Osteocyte (in vitro differentiated cells): Measurements from ENCODE around the gene NPPB. TPM values are rescaled to one million over a fixed set of nuclear protein-coding genes. Genes with fewer than 3 reads are reported as not detected.
"Not testable (repeated sequence)": the region's sequence is repeated elsewhere in the genome, so short reads cannot be mapped to it uniquely, and the experiment has no call there.

Source experiments
- DNase-seq: peaks from one replicate; pipeline ENCODE4 v3.0.0; 2021; ENCODE audit warnings: mixed read lengths; ENCODE audit not compliant: unreplicated experiment; ENCODE audit errors: extremely low spot score
- H3K27ac Mint-ChIP-seq: one replicate; pipeline ENCODE4 v1.8.0; 2021; ENCODE audit warnings: mild to moderate bottlenecking, mixed read lengths; ENCODE audit not compliant: unreplicated experiment
- H3K27me3 Mint-ChIP-seq: one replicate; pipeline ENCODE4 v1.8.0; 2021; ENCODE audit warnings: mixed read lengths; ENCODE audit not compliant: unreplicated experiment
- H3K36me3 Mint-ChIP-seq: one replicate; pipeline ENCODE4 v1.8.0; 2021; ENCODE audit warnings: mixed read lengths; ENCODE audit not compliant: unreplicated experiment
- H3K4me1 Mint-ChIP-seq: one replicate; pipeline ENCODE4 v1.8.0; 2021; ENCODE audit warnings: mixed read lengths; ENCODE audit not compliant: unreplicated experiment
- H3K4me3 Mint-ChIP-seq: one replicate; pipeline ENCODE4 v1.8.0; 2021; ENCODE audit warnings: mild to moderate bottlenecking, moderate library complexity, mixed read lengths; ENCODE audit not compliant: unreplicated experiment
- H3K9me3 Mint-ChIP-seq: one replicate; pipeline ENCODE4 v1.8.0; 2021; ENCODE audit warnings: mixed read lengths; ENCODE audit not compliant: unreplicated experiment
- total RNA-seq: library from RNA; stranded (reverse); gene quantifications from 2 replicates; pipeline ENCODE4 v1.2.1, GENCODE V29; 2021
- TF ChIP-seq, protein P1 (sequence below): fragments of 200-600 bp; sonication (generic); IDR thresholded peaks from 2 replicates; pipeline ENCODE4 v1.5.0; 2021; ENCODE audit warnings: antibody characterized with exemption, mild to moderate bottlenecking, moderate library complexity

NPPB gene
- total RNA-seq, 1 donor from 2014 or later = not detected

DNA sequence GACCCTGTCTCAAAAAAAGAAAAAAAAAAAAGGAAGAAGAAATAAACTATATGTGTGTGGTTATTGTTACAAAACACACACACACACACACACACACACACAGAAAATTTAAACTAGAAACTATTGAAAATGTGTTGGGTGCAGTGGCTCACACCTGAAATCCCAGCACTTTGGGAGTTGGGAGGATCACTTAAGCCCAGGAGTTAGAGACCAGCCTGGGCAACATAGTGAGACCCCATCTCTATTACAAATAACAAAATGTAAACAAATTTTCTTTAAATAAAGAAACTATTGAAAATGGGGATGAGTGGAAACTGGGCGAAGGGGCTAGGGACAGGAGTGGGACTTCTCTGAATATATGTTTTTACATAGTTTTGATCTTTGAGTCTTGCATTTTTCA is 44.5 kb upstream of the NPPB start:
- H3K36me3 Mint-ChIP-seq = no peaks in the 10 kb centered on the region
- no peak overlapping the region for H3K4me3 Mint-ChIP-seq
- TF ChIP-seq, protein P1, sequence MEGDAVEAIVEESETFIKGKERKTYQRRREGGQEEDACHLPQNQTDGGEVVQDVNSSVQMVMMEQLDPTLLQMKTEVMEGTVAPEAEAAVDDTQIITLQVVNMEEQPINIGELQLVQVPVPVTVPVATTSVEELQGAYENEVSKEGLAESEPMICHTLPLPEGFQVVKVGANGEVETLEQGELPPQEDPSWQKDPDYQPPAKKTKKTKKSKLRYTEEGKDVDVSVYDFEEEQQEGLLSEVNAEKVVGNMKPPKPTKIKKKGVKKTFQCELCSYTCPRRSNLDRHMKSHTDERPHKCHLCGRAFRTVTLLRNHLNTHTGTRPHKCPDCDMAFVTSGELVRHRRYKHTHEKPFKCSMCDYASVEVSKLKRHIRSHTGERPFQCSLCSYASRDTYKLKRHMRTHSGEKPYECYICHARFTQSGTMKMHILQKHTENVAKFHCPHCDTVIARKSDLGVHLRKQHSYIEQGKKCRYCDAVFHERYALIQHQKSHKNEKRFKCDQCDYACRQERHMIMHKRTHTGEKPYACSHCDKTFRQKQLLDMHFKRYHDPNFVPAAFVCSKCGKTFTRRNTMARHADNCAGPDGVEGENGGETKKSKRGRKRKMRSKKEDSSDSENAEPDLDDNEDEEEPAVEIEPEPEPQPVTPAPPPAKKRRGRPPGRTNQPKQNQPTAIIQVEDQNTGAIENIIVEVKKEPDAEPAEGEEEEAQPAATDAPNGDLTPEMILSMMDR = no peak
- no peaks in the 10 kb centered on the region for H3K9me3 Mint-ChIP-seq
- H3K4me1 Mint-ChIP-seq = peaks cover 2% of the 10 kb centered on the region
- peaks cover 17% of the 10 kb centered on the region for H3K27me3 Mint-ChIP-seq
- H3K27ac Mint-ChIP-seq = no peak overlapping the region
- no peak for DNase-seq

DNA sequence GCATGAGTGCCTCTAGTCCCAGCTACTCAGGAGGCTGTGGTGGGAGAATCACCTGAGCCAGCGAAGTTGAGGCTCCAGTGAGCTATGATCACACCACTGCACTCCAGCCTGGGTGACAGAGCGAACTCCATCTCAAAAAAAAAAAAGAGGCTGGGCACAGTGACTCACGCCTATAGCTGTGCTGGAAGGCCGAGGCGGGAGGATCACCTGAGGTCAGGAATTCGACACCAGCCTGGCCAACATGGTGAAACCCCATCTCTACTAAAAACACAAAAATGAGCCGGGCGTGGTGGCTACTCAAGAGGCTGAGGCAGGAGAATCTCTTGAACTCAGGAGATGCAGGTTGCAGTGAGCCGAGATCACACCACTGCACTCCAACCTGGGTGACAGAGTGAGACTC is 42.7 kb upstream of the NPPB start:
- DNase-seq, H3K4me3 Mint-ChIP-seq, H3K9me3 Mint-ChIP-seq, H3K4me1 Mint-ChIP-seq, H3K27ac Mint-ChIP-seq, H3K36me3 Mint-ChIP-seq: not testable (repeated sequence)
- H3K27me3 Mint-ChIP-seq = peaks cover 24% of the 10 kb centered on the region

DNA sequence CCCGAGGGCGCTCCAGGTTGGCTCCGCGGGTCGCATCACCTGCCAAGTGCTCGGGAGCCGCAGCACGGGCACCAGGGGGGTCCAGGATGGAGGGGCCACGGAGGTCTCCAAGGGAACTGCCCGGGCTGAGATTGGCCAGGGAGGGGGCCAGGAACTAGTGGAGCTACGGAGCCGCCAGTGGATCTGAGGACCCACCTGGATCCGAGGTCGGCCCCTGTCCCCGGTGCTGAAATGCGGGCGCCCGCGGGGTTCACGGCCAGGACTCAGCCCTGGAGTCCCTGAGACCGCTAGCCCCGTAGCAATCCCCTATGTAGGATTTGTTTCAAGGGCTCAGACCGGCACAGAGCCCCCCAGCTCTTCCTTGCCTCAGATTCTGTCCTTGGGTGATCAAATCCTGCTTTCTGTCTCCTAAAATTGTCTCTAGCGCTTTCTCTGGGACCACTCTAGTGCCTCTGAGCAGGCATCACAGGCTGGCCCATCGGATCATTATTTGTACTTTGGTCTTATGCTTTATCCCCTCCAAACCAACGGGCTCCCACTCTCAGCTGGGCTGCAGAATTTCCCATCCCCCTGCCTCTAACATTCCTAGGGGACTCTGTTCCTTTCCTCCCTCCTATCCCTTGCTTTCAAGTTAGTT is 40.2 kb upstream of the NPPB start:
- H3K9me3 Mint-ChIP-seq = no peaks in the 10 kb centered on the region
- TF ChIP-seq, protein P1 = no peak
- H3K4me3 Mint-ChIP-seq = no peak overlapping the region
- no peaks in the 10 kb centered on the region for H3K4me1 Mint-ChIP-seq
- no peaks in the 10 kb centered on the region for H3K36me3 Mint-ChIP-seq
- DNase-seq = no peak
- H3K27ac Mint-ChIP-seq = no peak overlapping the region
- peaks cover 27% of the 10 kb centered on the region for H3K27me3 Mint-ChIP-seq

DNA sequence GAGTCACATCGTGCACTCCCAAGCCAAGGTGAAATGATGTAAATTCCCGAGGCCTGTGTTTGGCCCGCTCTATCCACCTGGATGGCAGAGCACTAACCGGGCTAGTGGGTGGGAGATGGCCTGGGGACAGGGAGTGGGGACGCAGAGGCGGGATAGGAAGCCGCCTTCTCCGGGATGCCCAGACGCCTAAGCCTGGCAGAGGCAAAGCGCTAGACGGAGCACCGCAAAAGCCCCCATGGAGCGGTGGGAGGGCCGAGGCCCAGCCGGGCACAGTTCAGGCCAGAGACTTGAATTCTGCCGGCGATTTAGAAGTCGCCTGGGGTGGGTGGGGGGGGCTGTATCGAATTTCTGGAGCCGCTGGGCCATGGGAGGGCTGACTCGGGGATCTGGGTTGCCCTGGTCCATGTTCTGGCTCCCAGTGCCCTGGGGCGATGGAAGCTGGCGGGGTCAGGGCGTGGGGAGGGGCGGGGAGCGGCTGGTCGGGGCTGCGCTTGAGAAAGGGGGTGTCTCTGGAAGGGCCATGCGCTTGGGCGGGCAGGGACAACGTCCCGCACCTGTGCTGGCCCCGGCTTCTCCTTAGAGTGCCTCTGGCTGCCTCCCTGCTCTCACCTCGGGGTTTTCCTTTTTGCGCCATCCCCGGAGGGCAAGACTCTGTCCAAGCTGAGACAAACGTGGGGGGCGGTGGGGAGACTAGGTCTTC is 39.5 kb upstream of the NPPB start:
- peaks cover 27% of the 10 kb centered on the region for H3K27me3 Mint-ChIP-seq

DNA sequence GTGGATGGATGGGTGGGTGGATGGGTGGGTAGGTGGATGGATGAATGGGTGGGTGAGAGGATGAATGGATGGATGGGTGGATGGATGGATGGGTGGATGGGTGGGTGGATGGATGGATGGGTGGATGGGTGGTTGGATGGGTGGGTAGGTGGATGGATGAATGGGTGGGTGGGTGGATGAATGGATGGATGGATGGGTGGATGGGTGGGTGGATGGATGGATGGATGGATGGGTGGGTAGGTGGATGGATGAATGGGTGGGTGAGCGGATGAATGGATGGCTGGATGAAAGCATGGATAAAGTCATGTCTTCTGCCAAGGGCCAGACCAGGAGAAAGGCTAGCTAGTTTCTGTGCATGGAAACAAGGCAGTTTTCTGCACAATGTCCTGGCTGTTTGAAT is 35.8 kb upstream of the NPPB start:
- not testable (repeated sequence) for H3K4me3 Mint-ChIP-seq, H3K36me3 Mint-ChIP-seq
- peaks cover 22% of the 10 kb centered on the region for H3K27me3 Mint-ChIP-seq

More for the DNA sequence above, 39.5 kb upstream of the NPPB start:
- H3K4me1 Mint-ChIP-seq = no peaks in the 10 kb centered on the region
- no peaks in the 10 kb centered on the region for H3K36me3 Mint-ChIP-seq
- DNase-seq = no peak
- TF ChIP-seq, protein P1 = no peak
- H3K27ac Mint-ChIP-seq = no peak overlapping the region
- H3K9me3 Mint-ChIP-seq = no peaks in the 10 kb centered on the region
- no peak overlapping the region for H3K4me3 Mint-ChIP-seq

DNA sequence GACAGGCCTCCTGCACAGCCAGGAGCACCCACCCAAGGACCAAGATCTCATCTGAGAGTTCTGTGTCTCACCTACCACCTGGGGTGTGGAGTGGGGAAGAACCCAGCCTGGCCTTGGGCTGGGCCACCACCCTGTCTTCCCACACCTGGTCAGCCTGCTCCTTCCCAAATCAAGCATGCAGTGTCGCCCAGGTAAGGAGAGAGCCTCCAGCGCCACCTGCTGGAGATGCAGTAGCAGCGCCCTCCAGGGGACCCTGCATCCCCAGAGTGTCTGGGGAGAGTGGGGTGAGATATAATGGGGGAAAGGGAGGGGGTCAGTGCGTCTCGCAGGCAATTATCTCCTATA is 35.1 kb upstream of the NPPB start:
- H3K9me3 Mint-ChIP-seq = no peaks in the 10 kb centered on the region
- H3K4me1 Mint-ChIP-seq = no peaks in the 10 kb centered on the region
- H3K4me3 Mint-ChIP-seq = no peak overlapping the region
- TF ChIP-seq, protein P1 = peak; percentile 80
- no peak overlapping the region for H3K27ac Mint-ChIP-seq
- no peaks in the 10 kb centered on the region for H3K36me3 Mint-ChIP-seq
- peaks cover 17% of the 10 kb centered on the region for H3K27me3 Mint-ChIP-seq
- DNase-seq = no peak

More for the DNA sequence above, 35.8 kb upstream of the NPPB start:
- H3K27ac Mint-ChIP-seq, DNase-seq, H3K9me3 Mint-ChIP-seq, H3K4me1 Mint-ChIP-seq: not testable (repeated sequence)
